ENCODE results near the gene DSG2. TPM values are rescaled to one million over a fixed set of nuclear protein-coding genes. Genes with fewer than 3 reads are reported as not detected.

The DSG2 gene
- total RNA-seq, 5 donors from 2014 or later (not counting 1 experiment from before 2014, with no cell fraction given) = 0.07 to 0.83 (median 0.53) TPM

- H3K4me1 Mint-ChIP-seq = peaks cover 0 to 9% (median 5%) of the 10 kb centered on the region in 3 donors
- 20% methylated on average over 17 of the region's 25 CpGs for WGBS (ENCODE audit: insufficient coverage)
- no peaks in the 10 kb centered on the region for H3K36me3 Mint-ChIP-seq
- H3K4me1 ChIP-seq (ENCODE audit: control insufficient read depth in 1 of 2, extremely low read depth in 1 of 2, insufficient read depth in 2 of 2, low read length in 2 of 2) = peaks cover 0 to 9% of the 10 kb centered on the region in 2 experiments
- H3K36me3 ChIP-seq (ENCODE audit: control insufficient read depth in 2 of 2, extremely low read depth in 1 of 2, insufficient read depth in 1 of 2, low read length in 1 of 2) = no peaks in the 10 kb centered on the region
- peak in 1 of 4 experiments; percentile 22 for ATAC-seq (replicated peaks in 1 of 4)
- H3K27me3 Mint-ChIP-seq = peaks cover 32 to 35% of the 10 kb centered on the region in 2 donors
- no peaks in the 10 kb centered on the region for H3K9me3 Mint-ChIP-seq
- H3K9me3 ChIP-seq = no peaks in the 10 kb centered on the region
- peak overlapping the region in 2 of 3 donors; percentile 19 to 44 for H3K4me3 Mint-ChIP-seq
- peaks cover 2 to 18% of the 10 kb centered on the region in 2 experiments for H3K27me3 ChIP-seq (replicated peaks in 1 of 2; ENCODE audit: control insufficient read depth in 2 of 2, extremely low read depth in 1 of 2, insufficient read depth in 2 of 2, low read length in 1 of 2)
- no peak overlapping the region for H3K27ac ChIP-seq (ENCODE audit: low read length)
- ChIA-PET CTCF (no interaction called here), POLR2A (no interaction called here)
- DNase-seq = no peak
- no peak overlapping the region for H3K27ac Mint-ChIP-seq
- H3K4me3 ChIP-seq (ENCODE audit: control insufficient read depth in 1 of 2, extremely low read depth in 1 of 2, low read length in 1 of 2) = peak overlapping the region in 1 of 2 donors; percentile 77
These were observed 557 bp upstream of the DSG2 start for GRCh38 chr18:31497404-31497835.

GRCh38 chr18:31498574-31499524 is 872 bp downstream of the DSG2 start:
- Mint-ChIP-seq H3K36me3 (no peaks in the 10 kb centered on the region), H3K4me3 (peak overlapping the region; percentile 68 to 75 (median 68)), H3K27ac (no peak overlapping the region), H3K27me3 (peaks cover 32 to 35% of the 10 kb centered on the region in 2 donors), H3K4me1 (peaks cover 0 to 9% (median 5%) of the 10 kb centered on the region in 3 donors), H3K9me3 (no peaks in the 10 kb centered on the region)
- H3K4me1 ChIP-seq (ENCODE audit: control insufficient read depth in 1 of 2, extremely low read depth in 1 of 2, insufficient read depth in 2 of 2, low read length in 2 of 2) = peaks cover 0 to 9% of the 10 kb centered on the region in 2 experiments
- WGBS (ENCODE audit: insufficient coverage) = 56% methylated on average over 3 of the region's 22 CpGs
- ChIA-PET POLR2A (no interaction called here), CTCF (no interaction called here)
- no peaks in the 10 kb centered on the region for H3K36me3 ChIP-seq (ENCODE audit: control insufficient read depth in 2 of 2, extremely low read depth in 1 of 2, insufficient read depth in 1 of 2, low read length in 1 of 2)
- no peaks in the 10 kb centered on the region for H3K9me3 ChIP-seq
- H3K27ac ChIP-seq (ENCODE audit: low read length) = no peak overlapping the region
- H3K27me3 ChIP-seq (replicated peaks in 1 of 2; ENCODE audit: control insufficient read depth in 2 of 2, extremely low read depth in 1 of 2, insufficient read depth in 2 of 2, low read length in 1 of 2) = peaks cover 2 to 18% of the 10 kb centered on the region in 2 experiments
- ATAC-seq (replicated peaks in 1 of 4) (peak in 1 of 4 experiments; percentile 38), DNase-seq (no peak)
- H3K4me3 ChIP-seq (ENCODE audit: control insufficient read depth in 1 of 2, extremely low read depth in 1 of 2, low read length in 1 of 2) = peak overlapping the region; percentile 15 to 77

GRCh38 chr18:31500051-31500688 is 2.2 kb downstream of the DSG2 start:
- no peak for ATAC-seq (replicated peaks in 1 of 4)
- Histone ChIP-seq H3K27ac (ENCODE audit: low read length) (no peak overlapping the region), H3K27me3 (replicated peaks in 1 of 2; ENCODE audit: control insufficient read depth in 2 of 2, extremely low read depth in 1 of 2, insufficient read depth in 2 of 2, low read length in 1 of 2) (peaks cover 2 to 18% of the 10 kb centered on the region in 2 experiments), H3K9me3 (no peaks in the 10 kb centered on the region), H3K4me1 (ENCODE audit: control insufficient read depth in 1 of 2, extremely low read depth in 1 of 2, insufficient read depth in 2 of 2, low read length in 2 of 2) (peaks cover 0 to 9% of the 10 kb centered on the region in 2 experiments), H3K36me3 (ENCODE audit: control insufficient read depth in 2 of 2, extremely low read depth in 1 of 2, insufficient read depth in 1 of 2, low read length in 1 of 2) (no peaks in the 10 kb centered on the region), H3K4me3 (ENCODE audit: control insufficient read depth in 1 of 2, extremely low read depth in 1 of 2, low read length in 1 of 2) (no peak overlapping the region)
- no peak for DNase-seq
- POLR2A ChIA-PET = no interaction called here
- CTCF ChIA-PET = no interaction called here
- Mint-ChIP-seq H3K4me3 (no peak overlapping the region), H3K9me3 (no peaks in the 10 kb centered on the region), H3K27me3 (peaks cover 26 to 35% of the 10 kb centered on the region in 2 donors), H3K36me3 (no peaks in the 10 kb centered on the region), H3K27ac (no peak overlapping the region), H3K4me1 (peaks cover 0 to 9% (median 5%) of the 10 kb centered on the region in 3 donors)
- 52% methylated on average over 5 of the region's 6 CpGs for WGBS (ENCODE audit: insufficient coverage)

- no peak overlapping the region for H3K4me3 ChIP-seq (ENCODE audit: control insufficient read depth in 1 of 2, extremely low read depth in 1 of 2, low read length in 1 of 2)
- no peaks in the 10 kb centered on the region for H3K9me3 Mint-ChIP-seq
These were observed 5.0 kb downstream of the DSG2 start for GRCh38 chr18:31503011-31503410.

GRCh38 chr18:31504455-31505147 is 6.6 kb downstream of the DSG2 start:
- WGBS (ENCODE audit: insufficient coverage) = 64% methylated on average over 5 of the region's 10 CpGs
- DNase-seq = no peak
- Histone ChIP-seq H3K4me1 (ENCODE audit: control insufficient read depth in 1 of 2, extremely low read depth in 1 of 2, insufficient read depth in 2 of 2, low read length in 2 of 2) (no peaks in the 10 kb centered on the region), H3K4me3 (ENCODE audit: control insufficient read depth in 1 of 2, extremely low read depth in 1 of 2, low read length in 1 of 2) (no peak overlapping the region), H3K27ac (ENCODE audit: low read length) (no peak overlapping the region), H3K36me3 (ENCODE audit: control insufficient read depth in 2 of 2, extremely low read depth in 1 of 2, insufficient read depth in 1 of 2, low read length in 1 of 2) (no peaks in the 10 kb centered on the region), H3K27me3 (replicated peaks in 1 of 2; ENCODE audit: control insufficient read depth in 2 of 2, extremely low read depth in 1 of 2, insufficient read depth in 2 of 2, low read length in 1 of 2) (peaks cover 0 to 3% of the 10 kb centered on the region in 2 experiments), H3K9me3 (no peaks in the 10 kb centered on the region)
- H3K36me3 Mint-ChIP-seq = no peaks in the 10 kb centered on the region
- H3K27ac Mint-ChIP-seq = no peak overlapping the region
- POLR2A ChIA-PET = no interaction called here
- peaks cover 8 to 9% of the 10 kb centered on the region in 2 donors for H3K27me3 Mint-ChIP-seq
- CTCF ChIA-PET = interaction anchor here in 1 of 2 donors (0.7 kb wide), 1 partner anchor 876 kb away, joined by 4 read pairs; no protein-coding TSS in a partner anchor
- no peaks in the 10 kb centered on the region for H3K4me1 Mint-ChIP-seq
- no peaks in the 10 kb centered on the region for H3K9me3 Mint-ChIP-seq
- H3K4me3 Mint-ChIP-seq = no peak overlapping the region
- ATAC-seq (replicated peaks in 1 of 4) = no peak

More at GRCh38 chr18:31503011-31503410, 5.0 kb downstream of the DSG2 start:
- peaks cover 12 to 17% of the 10 kb centered on the region in 2 donors for H3K27me3 Mint-ChIP-seq
- no peaks in the 10 kb centered on the region for H3K9me3 ChIP-seq
- peaks cover 0 to 9% of the 10 kb centered on the region in 2 experiments for H3K27me3 ChIP-seq (replicated peaks in 1 of 2; ENCODE audit: control insufficient read depth in 2 of 2, extremely low read depth in 1 of 2, insufficient read depth in 2 of 2, low read length in 1 of 2)
- H3K36me3 Mint-ChIP-seq = no peaks in the 10 kb centered on the region
- no peak overlapping the region for H3K4me3 Mint-ChIP-seq
- DNase-seq (no peak), ATAC-seq (replicated peaks in 1 of 4) (no peak)
- H3K36me3 ChIP-seq (ENCODE audit: control insufficient read depth in 2 of 2, extremely low read depth in 1 of 2, insufficient read depth in 1 of 2, low read length in 1 of 2) = no peaks in the 10 kb centered on the region
- CTCF ChIA-PET = no interaction called here
- 83% methylated on average over 2 of the region's 4 CpGs for WGBS (ENCODE audit: insufficient coverage)
- no peak overlapping the region for H3K27ac Mint-ChIP-seq
- H3K4me1 Mint-ChIP-seq = peaks cover 0 to 9% (median 5%) of the 10 kb centered on the region in 3 donors
- peaks cover 0 to 5% of the 10 kb centered on the region in 2 experiments for H3K4me1 ChIP-seq (ENCODE audit: control insufficient read depth in 1 of 2, extremely low read depth in 1 of 2, insufficient read depth in 2 of 2, low read length in 2 of 2)
- no peak overlapping the region for H3K27ac ChIP-seq (ENCODE audit: low read length)
- POLR2A ChIA-PET = no interaction called here

- H3K9me3 Mint-ChIP-seq = no peaks in the 10 kb centered on the region
- ChIA-PET POLR2A (no interaction called here), CTCF (interaction anchor here in 1 of 2 donors (0.7 kb wide), 1 partner anchor 877 kb away, joined by 4 read pairs; no protein-coding TSS in a partner anchor)
- Histone ChIP-seq H3K27me3 (replicated peaks in 1 of 2; ENCODE audit: control insufficient read depth in 2 of 2, extremely low read depth in 1 of 2, insufficient read depth in 2 of 2, low read length in 1 of 2) (peaks cover 0 to 2% of the 10 kb centered on the region in 2 experiments), H3K36me3 (ENCODE audit: control insufficient read depth in 2 of 2, extremely low read depth in 1 of 2, insufficient read depth in 1 of 2, low read length in 1 of 2) (no peaks in the 10 kb centered on the region), H3K9me3 (no peaks in the 10 kb centered on the region), H3K4me3 (ENCODE audit: control insufficient read depth in 1 of 2, extremely low read depth in 1 of 2, low read length in 1 of 2) (no peak overlapping the region), H3K4me1 (ENCODE audit: control insufficient read depth in 1 of 2, extremely low read depth in 1 of 2, insufficient read depth in 2 of 2, low read length in 2 of 2) (no peaks in the 10 kb centered on the region), H3K27ac (ENCODE audit: low read length) (no peak overlapping the region)
- H3K4me3 Mint-ChIP-seq = no peak overlapping the region
- no peaks in the 10 kb centered on the region for H3K4me1 Mint-ChIP-seq
- DNase-seq = no peak
- H3K27ac Mint-ChIP-seq = no peak overlapping the region
- H3K27me3 Mint-ChIP-seq = peaks cover 7 to 8% of the 10 kb centered on the region in 2 donors
- ATAC-seq (replicated peaks in 1 of 4) = no peak
- no peaks in the 10 kb centered on the region for H3K36me3 Mint-ChIP-seq
- whole genome bisulfite sequencing (ENCODE audit: insufficient coverage) = 60% methylated on average over 4 of the region's 6 CpGs
These were observed 7.2 kb downstream of the DSG2 start for GRCh38 chr18:31505156-31505555.
